HG03103 (cell line): ENCODE results near the gene UBTD1.
A peak's percentile ranks its signal among the peaks of the same experiment; 100 is the strongest.
"Not testable (repeated sequence)": the region's sequence is repeated elsewhere in the genome, so short reads cannot be mapped to it uniquely, and the experiment has no call there.

Source experiments
- ATAC-seq: cut with Tn5 transposase; IDR thresholded peaks from one replicate; pipeline ENCODE4 v1.9.1; 2021; ENCODE audit warnings: low read depth; ENCODE audit not compliant: unreplicated experiment

Gene UBTD1

GRCh38 chr10:97498841-97499560 lies at the start of gene UBTD1:
UBTD1 (plus strand) TSS chr10:97498924; CDS start chr10:97499204, 280 bp downstream.
- ATAC-seq: peak; percentile 2

GRCh38 chr10:97450828-97451227 lies 47.9 kb upstream of the UBTD1 start:
- no peak for ATAC-seq

DNA sequence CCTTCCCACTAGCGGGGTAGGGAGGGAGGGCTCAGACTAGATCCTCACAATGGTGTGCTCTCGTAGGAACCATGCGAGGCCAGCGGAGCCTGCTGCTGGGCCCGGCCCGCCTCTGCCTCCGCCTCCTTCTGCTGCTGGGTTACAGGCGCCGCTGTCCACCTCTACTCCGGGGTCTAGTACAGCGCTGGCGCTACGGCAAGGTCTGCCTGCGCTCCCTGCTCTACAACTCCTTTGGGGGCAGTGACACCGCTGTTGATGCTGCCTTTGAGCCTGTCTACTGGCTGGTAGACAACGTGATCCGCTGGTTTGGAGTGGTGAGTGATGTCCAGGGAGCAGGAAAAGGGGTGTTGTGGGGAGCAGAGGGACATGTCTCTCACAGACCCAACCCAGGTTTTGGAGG lies 47.1 kb upstream of the UBTD1 start:
- ATAC-seq: no peak

- ATAC-seq: no peak
Measured at GRCh38 chr10:97452352-97452751, 46.4 kb upstream of the UBTD1 start.

- ATAC-seq: no peak
Measured at GRCh38 chr10:97454330-97455036, 44.2 kb upstream of the UBTD1 start.

- ATAC-seq: no peak
Measured at GRCh38 chr10:97456034-97456685, 42.6 kb upstream of the UBTD1 start.

GRCh38 chr10:97456686-97457065 lies 42.0 kb upstream of the UBTD1 start:
- no peak for ATAC-seq

GRCh38 chr10:97459111-97459510 lies 39.6 kb upstream of the UBTD1 start:
- ATAC-seq: no peak

DNA sequence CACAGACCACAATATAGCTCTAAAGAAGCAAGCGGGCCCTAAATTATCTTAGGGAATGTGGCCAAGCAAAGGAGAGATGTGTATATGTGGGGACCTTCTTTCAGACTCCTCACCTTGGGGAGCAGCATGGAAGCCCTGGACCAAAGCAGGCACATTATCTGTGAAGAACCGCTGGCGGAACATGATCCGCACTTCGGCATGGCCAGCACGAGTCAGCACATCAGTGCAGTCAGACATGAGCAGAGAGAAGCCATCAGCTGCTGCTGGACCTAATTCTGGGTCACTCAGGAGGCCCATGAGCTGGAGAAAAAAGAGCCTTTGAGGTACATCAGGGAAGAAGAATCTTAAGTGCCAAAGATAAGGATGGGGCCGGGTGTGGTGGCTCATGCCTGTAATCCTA lies 38.8 kb upstream of the UBTD1 start:
- no peak for ATAC-seq

DNA sequence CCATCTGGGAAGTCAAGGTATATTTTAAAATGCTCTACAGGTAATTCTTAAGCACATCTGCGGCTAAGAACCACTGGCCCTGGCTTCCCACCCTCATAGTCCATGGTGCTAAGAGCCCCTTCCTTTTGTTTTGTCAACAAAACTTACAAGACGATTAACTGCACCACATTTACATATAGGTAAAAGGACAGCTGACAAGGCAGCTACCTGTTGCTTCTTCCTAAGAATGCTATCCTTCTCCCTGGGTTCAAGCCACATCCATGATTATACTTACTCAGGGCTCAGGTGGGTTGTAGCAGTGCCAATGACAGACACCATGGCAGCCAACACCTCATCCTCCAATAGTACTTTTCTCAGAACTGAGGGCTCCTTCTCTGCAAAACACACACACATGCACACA lies 36.4 kb upstream of the UBTD1 start:
- ATAC-seq: no peak

- no peak for ATAC-seq
Measured at GRCh38 chr10:97463363-97464132, 35.2 kb upstream of the UBTD1 start.

- ATAC-seq: no peak
Measured at GRCh38 chr10:97464226-97464625, 34.5 kb upstream of the UBTD1 start.

DNA sequence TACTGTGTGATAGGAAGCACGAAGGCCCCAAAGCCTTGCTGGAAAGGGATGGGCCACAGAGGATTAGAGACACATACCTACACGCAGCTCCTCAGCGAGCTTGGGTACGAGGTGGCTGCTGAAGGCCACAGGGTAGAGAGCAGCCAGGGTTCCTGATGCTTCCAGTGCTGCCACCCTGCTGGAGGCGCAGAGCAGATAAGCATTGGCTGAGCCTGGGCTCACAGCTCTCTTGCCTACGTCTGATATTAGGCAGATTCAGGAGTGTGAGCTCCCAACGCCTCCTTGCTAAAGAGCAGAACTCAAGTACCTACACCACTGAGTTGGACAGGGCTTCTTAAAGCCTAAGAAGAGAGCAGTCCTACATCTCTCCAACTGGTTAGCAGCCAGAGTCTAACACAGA lies 32.7 kb upstream of the UBTD1 start:
- ATAC-seq: no peak

GRCh38 chr10:97466755-97467154 lies 32.0 kb upstream of the UBTD1 start:
- ATAC-seq: no peak

DNA sequence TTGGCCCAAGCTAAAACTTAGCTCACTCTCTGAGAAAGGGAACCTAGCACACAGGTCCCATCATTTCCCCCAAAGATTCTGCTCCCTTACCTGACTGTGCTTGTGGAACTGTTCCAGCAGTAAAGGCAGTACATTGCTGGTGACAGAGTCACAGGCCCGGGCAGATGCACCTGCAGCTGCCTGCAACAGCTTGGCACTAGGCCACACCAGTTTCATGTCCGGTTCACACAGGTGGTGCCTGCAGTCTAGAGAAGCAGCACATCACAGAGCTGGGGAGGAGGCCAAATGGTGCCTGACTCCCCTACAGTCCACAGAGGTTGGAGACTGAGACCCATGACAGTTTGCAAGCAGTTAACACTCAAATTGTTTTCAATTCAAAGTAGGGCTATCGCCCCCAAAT lies 30.6 kb upstream of the UBTD1 start:
- no peak for ATAC-seq

DNA sequence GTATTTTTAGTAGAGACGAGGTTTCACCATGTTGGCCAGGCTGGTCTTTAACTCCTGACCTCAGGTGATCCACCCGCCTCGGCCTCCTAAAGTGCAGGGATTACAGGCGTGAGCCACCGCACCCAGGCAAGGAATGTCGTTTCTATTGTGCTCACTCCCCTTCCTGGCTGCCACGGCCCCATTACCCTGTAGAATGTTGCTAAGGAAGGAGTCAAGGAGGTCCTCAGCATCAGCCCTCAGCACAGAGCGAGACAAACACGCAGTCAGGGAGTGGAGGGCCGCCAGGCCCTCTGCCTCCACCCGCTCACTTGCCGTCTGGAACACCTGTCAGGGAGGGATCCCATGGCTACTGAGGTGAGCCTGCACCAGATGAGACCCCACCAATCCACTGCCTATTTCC lies 29.9 kb upstream of the UBTD1 start:
- ATAC-seq: not testable (repeated sequence)

GRCh38 chr10:97474918-97475317 lies 23.8 kb upstream of the UBTD1 start:
- ATAC-seq: no peak

DNA sequence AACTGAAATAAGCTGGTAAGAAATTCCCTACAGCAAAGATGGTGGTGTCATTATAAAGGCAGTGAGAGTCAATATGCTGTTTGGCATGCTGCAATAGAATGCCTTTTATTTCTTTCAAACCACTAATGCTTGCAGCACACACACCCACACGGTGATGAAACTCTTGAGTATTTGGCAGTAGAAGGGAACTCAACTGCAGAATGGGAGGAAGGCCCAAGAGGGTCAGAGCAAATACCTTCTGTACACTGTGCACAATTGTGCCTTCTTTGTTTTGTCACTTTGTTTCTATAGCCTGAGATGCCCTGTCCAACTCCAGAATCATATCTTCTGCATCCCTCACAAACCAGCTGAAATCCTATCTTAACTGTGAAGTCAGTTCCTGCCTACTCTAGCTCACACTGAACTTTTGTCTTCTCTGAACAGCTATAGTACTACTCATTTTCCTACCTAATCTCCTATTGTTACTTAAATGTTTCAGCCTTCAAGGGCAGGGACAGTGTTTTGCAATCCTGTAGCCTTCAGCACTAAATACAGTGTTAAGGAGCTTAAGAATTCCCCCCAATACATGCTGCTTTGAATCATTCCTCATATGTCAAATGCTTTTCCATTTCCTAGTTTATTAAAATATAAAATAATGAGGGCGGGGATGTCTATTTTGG lies 22.7 kb upstream of the UBTD1 start:
- ATAC-seq: no peak

DNA sequence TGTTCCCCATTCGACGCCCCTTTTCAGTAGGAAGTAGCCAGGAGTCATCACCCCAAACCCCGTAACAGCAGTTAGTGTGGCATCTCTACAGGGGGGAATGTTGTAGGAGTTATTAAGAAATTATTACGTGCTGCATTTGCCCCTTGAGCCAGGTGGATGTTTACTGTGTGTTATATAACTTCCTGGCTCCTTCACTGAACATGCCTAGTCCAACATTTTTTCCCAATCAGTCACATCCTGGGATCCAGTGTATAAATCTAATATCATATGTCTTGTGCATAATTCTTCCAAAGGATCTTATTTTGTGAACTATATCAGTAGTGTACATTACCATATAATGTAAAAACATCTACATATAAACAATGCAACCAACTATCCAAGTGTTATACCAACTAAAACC lies 19.3 kb upstream of the UBTD1 start:
- not testable (repeated sequence) for ATAC-seq

GRCh38 chr10:97479939-97480338 lies 18.8 kb upstream of the UBTD1 start:
- no peak for ATAC-seq
